Measurements from ENCODE around the gene CDH22.

The CDH22 gene

GRCh38 chr20:46209930-46210671 lies 98.2 kb downstream of the CDH22 start:
- H3K27ac ChIP-seq, result no peak overlapping the region
- no peak for TF ChIP-seq ZFX (IDR thresholded peaks at IDR 0.05)
- TF ChIP-seq CTCF (conservative IDR thresholded peaks at IDR 0.05), result no peak

GRCh38 chr20:46207793-46208192 lies 100.5 kb downstream of the CDH22 start:
- TF ChIP-seq ZFX (IDR thresholded peaks at IDR 0.05), result no peak
- no peak for TF ChIP-seq CTCF (conservative IDR thresholded peaks at IDR 0.05)
- no peak overlapping the region for H3K27ac ChIP-seq

GRCh38 chr20:46206992-46207549 lies 101.2 kb downstream of the CDH22 start:
- TF ChIP-seq ZFX (IDR thresholded peaks at IDR 0.05) (no peak), CTCF (conservative IDR thresholded peaks at IDR 0.05) (no peak)
- H3K27ac ChIP-seq, result no peak overlapping the region

- TF ChIP-seq CTCF (conservative IDR thresholded peaks at IDR 0.05) (no peak), ZFX (IDR thresholded peaks at IDR 0.05) (no peak)
- H3K27ac ChIP-seq, result no peak overlapping the region
Observed at GRCh38 chr20:46206025-46206424, 102.3 kb downstream of the CDH22 start.

GRCh38 chr20:46205349-46205748 lies 102.9 kb downstream of the CDH22 start:
- no peak for TF ChIP-seq ZFX (IDR thresholded peaks at IDR 0.05)
- TF ChIP-seq CTCF (conservative IDR thresholded peaks at IDR 0.05), result no peak
- H3K27ac ChIP-seq, result no peak overlapping the region

GRCh38 chr20:46204594-46205186 lies 103.6 kb downstream of the CDH22 start:
- H3K27ac ChIP-seq, result no peak overlapping the region
- no peak for TF ChIP-seq ZFX (IDR thresholded peaks at IDR 0.05)
- no peak for TF ChIP-seq CTCF (conservative IDR thresholded peaks at IDR 0.05)

- TF ChIP-seq ZFX (IDR thresholded peaks at IDR 0.05), result no peak
- no peak for TF ChIP-seq CTCF (conservative IDR thresholded peaks at IDR 0.05)
Observed at GRCh38 chr20:46203510-46203837, 104.8 kb downstream of the CDH22 start.

More at GRCh38 chr20:46203510-46203837, 104.8 kb downstream of the CDH22 start:
- no peak overlapping the region for H3K27ac ChIP-seq

All from C4-2B (cell line).